SU-DHL-6 (cell line): ENCODE measurements around the gene PRRX2.

Experiments used
- H2AFZ ChIP-seq: fragments of 200-600 bp; sonication (generic); 2 replicates; pipeline ENCODE4 v1.6.1; 2014; ENCODE audit warnings: low read depth, mild to moderate bottlenecking, moderate library complexity, mixed read lengths, antibody characterized with exemption, low read length; ENCODE audit not compliant: severe bottlenecking
- H3F3A ChIP-seq: fragments of 200-600 bp; shearing (Covaris generic); 2 replicates; pipeline ENCODE4 v1.6.0; 2016; ENCODE audit warnings: antibody characterized with exemption, mild to moderate bottlenecking; ENCODE audit not compliant: insufficient read depth
- H3K27ac ChIP-seq: fragments of 200-600 bp; sonication (generic); 2 replicates; pipeline ENCODE4 v1.5.1; 2016; ENCODE audit warnings: low read depth, mild to moderate bottlenecking, low read length, moderate library complexity, mixed read lengths
- H3K27me3 ChIP-seq: fragments of 200-600 bp; sonication (generic), shearing (Covaris generic); 2 replicates; pipeline ENCODE4 v1.6.0; 2014; ENCODE audit warnings: mild to moderate bottlenecking, low read length
- H3K36me3 ChIP-seq: fragments of 200-600 bp; sonication (generic); 2 replicates; pipeline ENCODE4 v1.6.1; 2014; ENCODE audit warnings: mild to moderate bottlenecking, low read length, mixed read lengths
- H3K4me2 ChIP-seq: fragments of 300-600, 200-600 bp; shearing (Covaris generic), sonication (generic); 2 replicates; pipeline ENCODE4 v1.6.0; 2014; ENCODE audit warnings: low read length, low read depth, mild to moderate bottlenecking; ENCODE audit not compliant: poor library complexity, severe bottlenecking
- H3K4me3 ChIP-seq: fragments of 200-600 bp; sonication (generic); 2 replicates; pipeline ENCODE4 v1.5.1; 2014; ENCODE audit warnings: antibody characterized with exemption, low read length, mild to moderate bottlenecking, mixed read lengths; ENCODE audit not compliant: insufficient read depth, poor library complexity, severe bottlenecking
- H3K79me2 ChIP-seq: fragments of 200-600 bp; sonication (generic); 2 replicates; pipeline ENCODE4 v1.6.1; 2014; ENCODE audit warnings: mild to moderate bottlenecking, low read length, moderate library complexity; ENCODE audit not compliant: insufficient read depth
- H3K9ac ChIP-seq: fragments of 200-600 bp; sonication (generic); 2 replicates; pipeline ENCODE4 v1.7.0; 2014; ENCODE audit warnings: mild to moderate bottlenecking, low read length
- H3K9me2 ChIP-seq: fragments of 200-600 bp; sonication (generic); replicated peaks from 2 replicates; pipeline ENCODE4 v1.6.1; 2014; ENCODE audit warnings: low read length; ENCODE audit not compliant: insufficient read depth
- H3K9me3 ChIP-seq: fragments of 200-600 bp; sonication (generic); 2 replicates; pipeline ENCODE4 v1.6.1; 2014; ENCODE audit warnings: low read length, mixed read lengths; ENCODE audit not compliant: insufficient read depth
- H4K20me1 ChIP-seq: fragments of 200-600 bp; sonication (generic); 2 replicates; pipeline ENCODE4 v1.6.1; 2014; ENCODE audit warnings: low read depth, mild to moderate bottlenecking, antibody characterized with exemption, low read length, moderate library complexity, mixed read lengths
- EZH2phosphoT487 ChIP-seq: fragments of 200-600 bp; sonication (generic), shearing (Covaris generic); conservative IDR thresholded peaks from 2 replicates; pipeline ENCODE4 v1.6.1; 2018; ENCODE audit warnings: mild to moderate bottlenecking, antibody characterized with exemption, low read length, moderate library complexity, mixed read lengths
- TF ChIP-seq, protein P1 (sequence below): fragments of 200-600 bp; sonication (generic); IDR thresholded peaks from one replicate; pipeline ENCODE4 v1.5.1; 2017; ENCODE audit warnings: antibody characterized with exemption, mild to moderate bottlenecking, low read length, moderate library complexity; ENCODE audit not compliant: insufficient read depth, poor library complexity, severe bottlenecking

Gene PRRX2

DNA sequence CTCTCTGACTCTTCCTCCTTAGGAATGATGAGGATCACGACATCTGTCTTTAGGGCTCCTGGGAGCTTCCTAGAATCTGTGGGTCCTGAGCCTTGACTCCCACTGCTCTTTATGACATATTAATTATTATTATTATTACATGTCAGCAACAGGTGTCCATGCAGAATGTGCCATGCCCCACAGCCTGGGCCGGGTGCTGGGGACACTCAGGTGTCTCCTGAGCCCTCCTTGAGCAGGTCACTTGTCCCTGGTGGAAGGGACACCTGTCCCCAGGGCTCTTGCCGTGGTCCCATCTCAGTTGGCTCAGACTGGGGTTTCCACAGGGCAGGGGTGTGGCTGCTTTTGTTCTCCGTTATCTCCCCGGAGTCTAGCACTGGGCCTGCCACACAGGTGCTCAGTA lies 53.2 kb downstream of the PRRX2 start:
- Histone ChIP-seq H3K9ac (no peak overlapping the region), H3K79me2 (no peaks in the 10 kb centered on the region), H3K27ac (no peak overlapping the region), H2AFZ (no peak overlapping the region), H3F3A (no peaks in the 10 kb centered on the region), H3K4me2 (no peak overlapping the region), H3K4me3 (no peak overlapping the region), H3K9me3 (no peaks in the 10 kb centered on the region), H3K9me2 (no peaks in the 10 kb centered on the region), H3K36me3 (no peaks in the 10 kb centered on the region), H4K20me1 (no peaks in the 10 kb centered on the region), H3K27me3 (no peaks in the 10 kb centered on the region)
- TF ChIP-seq, protein P1, sequence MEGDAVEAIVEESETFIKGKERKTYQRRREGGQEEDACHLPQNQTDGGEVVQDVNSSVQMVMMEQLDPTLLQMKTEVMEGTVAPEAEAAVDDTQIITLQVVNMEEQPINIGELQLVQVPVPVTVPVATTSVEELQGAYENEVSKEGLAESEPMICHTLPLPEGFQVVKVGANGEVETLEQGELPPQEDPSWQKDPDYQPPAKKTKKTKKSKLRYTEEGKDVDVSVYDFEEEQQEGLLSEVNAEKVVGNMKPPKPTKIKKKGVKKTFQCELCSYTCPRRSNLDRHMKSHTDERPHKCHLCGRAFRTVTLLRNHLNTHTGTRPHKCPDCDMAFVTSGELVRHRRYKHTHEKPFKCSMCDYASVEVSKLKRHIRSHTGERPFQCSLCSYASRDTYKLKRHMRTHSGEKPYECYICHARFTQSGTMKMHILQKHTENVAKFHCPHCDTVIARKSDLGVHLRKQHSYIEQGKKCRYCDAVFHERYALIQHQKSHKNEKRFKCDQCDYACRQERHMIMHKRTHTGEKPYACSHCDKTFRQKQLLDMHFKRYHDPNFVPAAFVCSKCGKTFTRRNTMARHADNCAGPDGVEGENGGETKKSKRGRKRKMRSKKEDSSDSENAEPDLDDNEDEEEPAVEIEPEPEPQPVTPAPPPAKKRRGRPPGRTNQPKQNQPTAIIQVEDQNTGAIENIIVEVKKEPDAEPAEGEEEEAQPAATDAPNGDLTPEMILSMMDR: no peak
- no peak for TF ChIP-seq EZH2phosphoT487

DNA sequence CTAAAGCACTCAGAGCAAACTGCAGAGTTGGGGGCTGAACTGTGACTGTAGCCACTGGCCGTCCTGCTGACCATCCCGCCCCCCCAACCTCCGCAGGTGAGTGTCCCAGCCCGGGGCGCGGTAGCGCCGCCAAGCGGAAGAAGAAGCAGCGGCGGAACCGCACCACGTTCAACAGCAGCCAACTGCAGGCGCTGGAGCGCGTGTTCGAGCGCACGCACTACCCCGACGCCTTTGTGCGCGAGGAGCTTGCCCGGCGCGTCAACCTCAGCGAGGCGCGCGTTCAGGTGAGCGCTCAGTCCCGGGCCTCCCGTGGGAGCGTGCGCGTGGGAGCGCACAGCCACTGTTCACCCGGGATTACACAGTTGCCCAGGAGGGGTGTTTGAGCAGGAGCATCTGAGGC lies 53.7 kb downstream of the PRRX2 start:
- no peak for TF ChIP-seq EZH2phosphoT487
- TF ChIP-seq, protein P1: no peak
- Histone ChIP-seq H3K79me2 (no peaks in the 10 kb centered on the region), H3K9ac (no peak overlapping the region), H3F3A (no peaks in the 10 kb centered on the region), H2AFZ (no peak overlapping the region), H3K27me3 (no peaks in the 10 kb centered on the region), H3K27ac (no peak overlapping the region), H3K9me2 (no peaks in the 10 kb centered on the region), H3K9me3 (no peaks in the 10 kb centered on the region), H3K36me3 (no peaks in the 10 kb centered on the region), H4K20me1 (no peaks in the 10 kb centered on the region), H3K4me2 (no peak overlapping the region), H3K4me3 (no peak overlapping the region)

DNA sequence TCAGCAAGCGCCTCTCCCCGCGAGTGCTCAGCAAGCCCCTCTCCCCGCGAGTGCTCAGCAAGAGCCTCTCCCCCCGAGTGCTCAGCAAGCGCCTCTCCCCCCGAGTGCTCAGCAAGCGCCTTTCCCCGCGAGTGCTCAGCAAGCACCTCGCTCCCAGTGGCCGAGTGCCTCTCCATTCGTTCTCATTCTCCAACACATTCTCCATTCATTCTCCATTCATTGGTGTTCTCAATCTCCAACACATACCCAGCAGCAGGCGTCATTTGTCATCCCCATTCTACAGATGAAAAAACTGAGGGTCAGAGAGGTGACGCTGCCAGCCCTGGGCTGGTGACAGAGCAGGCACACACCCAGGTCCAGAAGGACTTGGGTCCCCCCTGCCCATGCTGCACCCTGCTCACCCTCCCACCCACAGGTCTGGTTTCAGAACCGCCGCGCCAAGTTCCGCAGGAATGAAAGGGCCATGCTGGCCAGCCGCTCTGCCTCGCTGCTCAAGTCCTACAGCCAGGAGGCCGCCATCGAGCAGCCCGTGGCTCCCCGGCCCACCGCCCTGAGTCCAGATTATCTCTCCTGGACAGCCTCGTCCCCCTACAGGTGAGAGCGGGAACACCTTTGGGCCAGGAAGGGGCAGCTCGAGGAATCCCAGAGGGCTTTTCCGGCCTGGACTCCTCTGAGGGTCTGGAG lies 54.9 kb downstream of the PRRX2 start:
- no peak overlapping the region for H3K4me3 ChIP-seq
- H3K9me3 ChIP-seq: no peaks in the 10 kb centered on the region
- no peaks in the 10 kb centered on the region for H3K36me3 ChIP-seq
- no peak overlapping the region for H2AFZ ChIP-seq
- H3K79me2 ChIP-seq: no peaks in the 10 kb centered on the region
- no peak for TF ChIP-seq EZH2phosphoT487
- TF ChIP-seq, protein P1: no peak
- no peaks in the 10 kb centered on the region for H3K27me3 ChIP-seq
- no peak overlapping the region for H3K27ac ChIP-seq
- H3F3A ChIP-seq: no peaks in the 10 kb centered on the region
- no peak overlapping the region for H3K4me2 ChIP-seq
- H3K9ac ChIP-seq: no peak overlapping the region
- no peaks in the 10 kb centered on the region for H3K9me2 ChIP-seq
- no peaks in the 10 kb centered on the region for H4K20me1 ChIP-seq
